OCI-LY3 (cell line): ENCODE measurements around the gene TEAD1.

Source experiments
- H2AFZ ChIP-seq: fragments of 200-600, 300-600 bp; shearing (Covaris generic); 2 replicates; pipeline ENCODE4 v1.6.0; 2014; ENCODE audit warnings: antibody characterized with exemption, low read depth, low read length
- H3K27ac ChIP-seq: fragments of 200-600, 300-600 bp; sonication (generic); 2 replicates; pipeline ENCODE4 v1.5.1; 2014; ENCODE audit warnings: mild to moderate bottlenecking, low read length, moderate library complexity, mixed read lengths
- H3K27me3 ChIP-seq: fragments of 200-600, 300-600 bp; sonication (generic); 2 replicates; pipeline ENCODE4 v1.6.1; 2014; ENCODE audit warnings: low read depth, low read length, mixed read lengths
- H3K36me3 ChIP-seq: fragments of 200-600, 300-600 bp; sonication (generic); replicated peaks from 2 replicates; pipeline ENCODE3; 2014; ENCODE audit warnings: low read depth, low read length, mixed read lengths
- H3K4me1 ChIP-seq: fragments of 300-600, 200-600 bp; sonication (generic); 2 replicates; pipeline ENCODE4 v1.6.1; 2014; ENCODE audit warnings: low read length, mixed read lengths
- H3K4me2 ChIP-seq: fragments of 200-600, 300-600 bp; sonication (generic); 2 replicates; pipeline ENCODE4 v1.6.1; 2014; ENCODE audit warnings: low read length, mixed read lengths
- H3K4me3 ChIP-seq: fragments of 300-600, 200-600 bp; sonication (generic); 2 replicates; pipeline ENCODE4 v1.5.1; 2014; ENCODE audit warnings: antibody characterized with exemption, mild to moderate bottlenecking, low read length, moderate library complexity
- H3K79me2 ChIP-seq: fragments of 300-600, 200-600 bp; shearing (Covaris generic); 2 replicates; pipeline ENCODE4 v1.6.1; 2014; ENCODE audit warnings: mild to moderate bottlenecking, low read length, mixed read lengths
- H3K9ac ChIP-seq: fragments of 300-600, 200-600 bp; shearing (Covaris generic); 2 replicates; pipeline ENCODE4 v1.6.0; 2014; ENCODE audit warnings: mild to moderate bottlenecking, low read length, moderate library complexity
- H3K9me3 ChIP-seq: fragments of 200-600, 300-600 bp; shearing (Covaris generic); 2 replicates; pipeline ENCODE4 v1.6.1; 2014; ENCODE audit warnings: low read length, mixed read lengths; ENCODE audit not compliant: insufficient read depth
- H4K20me1 ChIP-seq: fragments of 200-600, 300-600 bp; sonication (generic); 2 replicates; pipeline ENCODE4 v1.6.1; 2016; ENCODE audit warnings: low read length, mixed read lengths; ENCODE audit not compliant: insufficient read depth
- CTCF ChIP-seq: fragments of 200-600, 300-600 bp; sonication (generic); IDR thresholded peaks from 2 replicates; pipeline ENCODE4 v1.5.1; 2014; ENCODE audit warnings: antibody characterized with exemption, low read length, low read depth
- EZH2phosphoT487 ChIP-seq: fragments of 200-600 bp; shearing (Covaris generic); IDR thresholded peaks from 2 replicates; pipeline ENCODE4 v1.6.1; 2018; ENCODE audit warnings: antibody characterized with exemption, mixed run types, low read depth

TEAD1 gene

GRCh38 chr11:12684816-12685215, 10.6 kb downstream of the TEAD1 start:
- H3K9ac ChIP-seq = no peak overlapping the region
- TF ChIP-seq CTCF = no peak
- TF ChIP-seq EZH2phosphoT487 = no peak
- no peaks in the 10 kb centered on the region for H3K9me3 ChIP-seq
- H3K27me3 ChIP-seq = no peaks in the 10 kb centered on the region; the same call in 1 of the 2 replicates
- no peaks in the 10 kb centered on the region for H3K36me3 ChIP-seq
- H3K4me2 ChIP-seq = no peak overlapping the region
- H3K27ac ChIP-seq = no peak overlapping the region
- H3K4me1 ChIP-seq = no peaks in the 10 kb centered on the region
- no peaks in the 10 kb centered on the region for H4K20me1 ChIP-seq
- H2AFZ ChIP-seq = no peak overlapping the region
- no peaks in the 10 kb centered on the region for H3K79me2 ChIP-seq
- H3K4me3 ChIP-seq = no peak overlapping the region

- Histone ChIP-seq H3K4me2 (no peak overlapping the region), H3K27ac (no peak overlapping the region), H3K4me1 (no peaks in the 10 kb centered on the region), H3K27me3 (no peaks in the 10 kb centered on the region; the same call in 1 of the 2 replicates), H4K20me1 (no peaks in the 10 kb centered on the region), H3K4me3 (no peak overlapping the region), H3K9ac (no peak overlapping the region), H3K79me2 (no peaks in the 10 kb centered on the region), H3K36me3 (no peaks in the 10 kb centered on the region), H2AFZ (no peak overlapping the region), H3K9me3 (no peaks in the 10 kb centered on the region)
- TF ChIP-seq CTCF = no peak
- TF ChIP-seq EZH2phosphoT487 = no peak
Measured at GRCh38 chr11:12685229-12685628, 11.0 kb downstream of the TEAD1 start.

GRCh38 chr11:12686246-12687060, 12.2 kb downstream of the TEAD1 start:
- Histone ChIP-seq H3K9ac (no peak overlapping the region), H4K20me1 (no peaks in the 10 kb centered on the region), H3K4me2 (no peak overlapping the region), H3K27ac (no peak overlapping the region), H3K9me3 (no peaks in the 10 kb centered on the region), H2AFZ (no peak overlapping the region), H3K4me1 (no peaks in the 10 kb centered on the region), H3K36me3 (no peaks in the 10 kb centered on the region), H3K79me2 (no peaks in the 10 kb centered on the region), H3K4me3 (no peak overlapping the region), H3K27me3 (no peaks in the 10 kb centered on the region; the same call in 1 of the 2 replicates)
- TF ChIP-seq EZH2phosphoT487 (no peak), CTCF (no peak)

- Histone ChIP-seq H3K27ac (no peak overlapping the region), H3K4me3 (no peak overlapping the region), H4K20me1 (no peaks in the 10 kb centered on the region), H3K36me3 (no peaks in the 10 kb centered on the region), H2AFZ (no peak overlapping the region), H3K4me2 (no peak overlapping the region), H3K79me2 (no peaks in the 10 kb centered on the region), H3K27me3 (no peaks in the 10 kb centered on the region; the same call in 1 of the 2 replicates), H3K9ac (no peak overlapping the region), H3K4me1 (no peaks in the 10 kb centered on the region), H3K9me3 (no peaks in the 10 kb centered on the region)
- TF ChIP-seq CTCF (no peak), EZH2phosphoT487 (no peak)
Measured at GRCh38 chr11:12687216-12687623, 13.0 kb downstream of the TEAD1 start.
